GM11168 (cell line): ENCODE measurements around the gene URB2.
"Not testable (repeated sequence)": the region's sequence is repeated elsewhere in the genome, so short reads cannot be mapped to it uniquely, and the experiment has no call there.

Experiments
- in situ Hi-C: fragments of 300-500 bp; cut with MboI; formaldehyde crosslinking; loops from one replicate; pipeline ENCODE4 v1.12.0; 2022; ENCODE audit warnings: low sequenced_read_pairs; ENCODE audit not compliant: unreplicated experiment

Gene URB2

GRCh38 chr1:229625915-229626831 lies at the start of gene URB2, which contains the start of gene TAF5L:
Gene URB2 (plus strand): TSS chr1:229626247. CDS start chr1:229627634, 1,387 bp downstream.
Gene TAF5L (minus strand): TSS chr1:229626122. CDS start chr1:229614482, 11,640 bp downstream.
- in situ Hi-C loops = loop anchor here (10.0 kb wide), 1 partner anchor 61 kb away; no protein-coding TSS in a partner anchor

- in situ Hi-C loops = no loop called here
Observed at GRCh38 chr1:229578168-229579058, 47.6 kb upstream of the URB2 start.

DNA sequence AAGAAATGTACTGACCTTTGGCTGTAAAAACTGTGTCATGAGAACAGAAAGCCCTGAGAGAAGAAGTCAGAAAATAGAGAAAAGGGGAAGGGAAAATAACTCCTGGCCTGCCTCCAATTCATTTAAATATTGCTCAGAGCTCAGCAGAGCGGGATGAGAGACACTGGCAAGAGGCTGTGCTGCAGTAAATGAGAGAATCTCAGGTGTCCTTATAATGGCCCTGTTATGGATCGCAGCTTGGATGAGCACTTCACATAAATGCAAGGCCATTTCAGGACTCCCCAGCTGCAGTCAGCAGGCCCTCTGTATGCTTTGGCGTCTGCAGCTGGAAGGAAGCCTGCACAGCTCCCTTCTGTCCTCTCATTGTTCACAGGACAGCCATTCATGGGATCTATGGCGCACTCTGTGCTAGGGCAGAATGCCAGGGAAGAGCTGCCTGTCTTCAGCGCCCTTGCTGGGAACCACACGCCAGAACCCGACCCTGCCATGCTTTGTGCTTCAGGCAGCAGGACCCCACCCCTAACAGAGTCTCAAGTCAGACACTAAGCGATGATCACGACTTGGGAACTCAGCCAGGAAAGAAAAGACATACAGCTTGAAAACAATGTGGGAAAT lies 46.9 kb upstream of the URB2 start:
- in situ Hi-C loops = no loop called here

DNA sequence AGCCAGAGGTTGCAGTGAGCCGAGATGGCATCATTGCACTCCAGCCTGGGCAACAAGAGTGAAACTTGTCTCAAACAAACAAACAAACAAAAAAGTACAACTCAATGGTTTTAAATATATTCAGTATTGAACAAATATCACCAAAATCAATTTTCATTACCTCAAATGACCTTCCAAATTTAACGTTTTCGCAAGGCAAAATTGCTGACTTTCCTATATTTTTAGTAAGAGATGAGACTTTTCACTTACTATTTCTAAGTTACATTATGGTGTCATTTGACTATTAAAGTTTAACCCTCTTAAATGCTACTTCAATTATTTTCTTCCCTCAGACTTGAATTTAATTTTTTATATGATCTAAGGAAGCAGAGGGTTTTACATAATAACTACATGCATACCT lies 44.6 kb upstream of the URB2 start:
- in situ Hi-C loops = no loop called here

GRCh38 chr1:229582011-229582694 lies 43.9 kb upstream of the URB2 start:
- in situ Hi-C loops = no loop called here

DNA sequence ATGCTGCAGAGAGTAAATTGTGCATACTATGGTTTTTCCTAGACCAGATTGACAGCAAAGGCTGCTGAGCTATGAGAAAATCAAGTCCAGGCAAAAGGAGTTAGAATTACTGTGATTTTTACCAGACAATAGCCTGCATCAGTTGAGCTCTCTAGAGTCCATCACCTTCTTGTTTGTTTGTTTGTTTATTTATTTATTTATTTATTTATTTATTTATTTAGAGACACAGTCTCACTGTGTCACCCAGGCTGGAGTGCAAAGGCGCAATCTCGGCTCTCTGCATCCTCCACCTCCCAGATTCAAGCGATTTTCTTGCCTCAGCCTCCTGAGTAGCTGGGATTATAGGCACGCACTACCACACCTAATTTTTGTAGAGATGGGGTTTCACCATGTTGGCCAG lies 43.3 kb upstream of the URB2 start:
- in situ Hi-C loops = no loop called here

GRCh38 chr1:229585338-229585737 lies 40.7 kb upstream of the URB2 start:
- in situ Hi-C loops = no loop called here

DNA sequence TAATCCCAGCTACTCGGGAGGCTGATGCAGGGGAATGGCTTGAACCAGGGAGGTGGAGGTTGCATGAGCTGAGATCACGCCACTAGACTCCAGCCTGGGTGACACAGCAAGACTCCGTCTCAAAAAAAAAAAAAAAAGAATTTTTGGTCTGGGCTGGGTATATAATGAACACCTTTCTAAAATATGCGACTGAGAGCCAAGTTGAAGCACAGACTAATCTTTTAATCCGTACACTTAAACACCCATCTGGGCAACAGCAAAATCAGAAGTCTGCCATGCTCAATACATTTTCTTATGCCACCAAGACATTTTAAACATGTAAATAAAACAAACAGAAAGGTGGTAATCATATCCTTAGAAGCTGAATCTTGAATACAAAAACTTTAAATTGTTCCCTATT lies 35.9 kb upstream of the URB2 start:
- in situ Hi-C loops = no loop called here

DNA sequence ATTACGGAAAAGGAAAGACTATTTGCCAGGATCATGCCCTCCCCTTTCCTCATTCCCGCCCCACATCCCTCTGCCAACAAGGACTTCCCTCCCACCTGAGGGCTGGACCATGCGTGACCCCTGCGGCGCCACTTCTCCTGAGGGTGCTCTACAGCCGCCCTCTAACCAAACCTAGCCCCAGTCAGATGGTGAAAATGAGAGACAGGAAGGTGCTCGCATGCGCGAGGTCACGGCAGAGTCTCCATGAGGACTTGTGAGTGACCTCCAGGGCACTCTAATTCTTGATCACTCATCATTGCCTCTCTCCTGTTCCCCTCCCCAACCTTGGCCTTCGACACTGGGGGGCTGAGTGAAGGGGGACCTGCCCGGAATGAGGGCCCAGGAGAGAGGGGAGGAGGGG lies 32.2 kb upstream of the URB2 start:
- in situ Hi-C loops = no loop called here

DNA sequence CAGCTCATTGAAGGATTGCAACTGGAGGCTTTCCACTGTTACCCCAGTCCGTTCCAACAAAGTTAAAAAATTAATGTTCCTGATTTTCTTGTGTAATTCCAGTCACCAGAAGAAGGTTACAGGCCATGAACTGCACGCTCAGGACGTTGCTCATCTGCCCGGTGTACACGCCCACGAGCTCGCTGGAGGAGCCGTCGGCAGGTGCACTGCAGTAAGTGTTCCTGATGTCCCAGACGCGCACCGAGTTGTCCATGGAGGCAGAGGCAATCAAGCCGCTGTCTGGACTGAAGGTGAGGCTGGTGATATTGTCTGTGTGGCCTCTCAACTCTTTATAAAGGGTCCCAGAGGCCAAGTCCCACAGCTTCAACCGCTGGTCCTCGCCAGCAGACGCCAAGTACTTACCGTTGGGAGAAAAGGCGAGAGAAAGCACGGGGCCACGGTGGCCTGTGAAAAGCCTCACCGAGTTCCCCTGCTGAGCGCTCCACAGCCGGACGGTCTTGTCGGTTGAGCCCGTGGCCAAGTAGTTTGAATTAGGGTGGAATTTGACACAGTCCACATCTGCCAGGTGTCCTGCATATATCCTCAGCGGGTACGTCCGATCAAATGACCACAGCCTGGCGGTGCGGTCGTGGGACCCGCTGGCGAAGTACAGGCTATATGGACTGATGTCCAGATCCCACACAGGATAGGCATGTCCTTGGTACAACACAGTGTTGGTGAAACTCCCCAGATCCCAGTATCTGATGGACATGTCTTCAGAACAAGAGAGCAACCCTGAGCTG lies 31.6 kb upstream of the URB2 start:
- in situ Hi-C loops = no loop called here

- in situ Hi-C loops = not testable (repeated sequence)
Observed at GRCh38 chr1:229595876-229596275, 30.2 kb upstream of the URB2 start.

GRCh38 chr1:229596925-229597699 lies 28.9 kb upstream of the URB2 start:
- in situ Hi-C loops = no loop called here

- in situ Hi-C loops = no loop called here
Observed at GRCh38 chr1:229597877-229598276, 28.2 kb upstream of the URB2 start.

DNA sequence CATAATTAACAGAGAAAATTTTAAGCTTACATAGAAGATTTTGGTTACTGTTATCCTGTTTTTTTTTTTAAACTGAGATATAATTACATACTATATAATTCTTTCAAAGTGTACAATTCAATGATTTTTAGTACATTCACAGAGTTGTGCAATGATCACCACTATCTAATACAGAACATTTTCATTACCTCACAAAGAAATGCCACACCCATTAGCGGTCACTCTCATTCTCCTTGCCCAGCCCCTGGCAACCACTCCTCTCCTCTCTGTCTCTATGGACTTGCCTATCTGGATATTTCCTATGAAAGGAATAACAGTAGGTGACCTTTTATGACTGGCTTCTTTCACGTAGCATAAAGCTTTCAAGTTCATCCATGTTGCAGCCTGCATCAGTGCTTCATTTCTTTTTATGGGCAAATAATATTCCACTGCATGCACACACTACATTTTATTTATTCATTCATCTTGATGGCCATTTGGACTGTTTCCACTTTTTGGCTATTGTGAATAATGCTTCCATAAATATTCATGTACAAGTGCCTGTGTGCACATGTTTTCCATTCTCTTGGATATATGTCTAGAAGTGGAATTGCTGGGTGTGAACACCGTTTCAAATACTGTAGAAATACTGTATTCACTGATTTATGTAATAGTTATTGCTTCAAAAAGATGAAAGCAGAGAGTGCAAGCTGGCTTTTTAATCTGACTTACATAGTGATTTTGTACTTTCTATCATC lies 26.7 kb upstream of the URB2 start:
- in situ Hi-C loops = no loop called here

DNA sequence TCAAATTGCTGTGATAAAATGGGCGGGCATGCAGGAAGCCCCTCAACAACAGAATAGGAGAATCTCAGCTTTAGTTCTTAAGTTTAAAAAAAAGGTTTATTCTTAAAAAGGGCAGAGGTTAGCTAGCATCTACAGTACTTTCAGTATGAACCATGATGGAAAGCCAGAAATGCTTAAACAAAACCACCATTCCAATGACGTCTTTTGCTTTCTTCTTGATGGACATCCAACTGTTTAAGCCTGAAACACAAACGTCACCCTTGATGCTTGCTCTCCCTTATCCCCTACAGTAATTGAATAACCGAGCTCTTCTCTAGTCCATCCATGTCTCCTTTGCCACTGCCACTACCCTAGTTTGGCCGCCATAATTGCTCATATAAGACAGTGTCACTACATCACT lies 25.8 kb upstream of the URB2 start:
- in situ Hi-C loops = no loop called here

DNA sequence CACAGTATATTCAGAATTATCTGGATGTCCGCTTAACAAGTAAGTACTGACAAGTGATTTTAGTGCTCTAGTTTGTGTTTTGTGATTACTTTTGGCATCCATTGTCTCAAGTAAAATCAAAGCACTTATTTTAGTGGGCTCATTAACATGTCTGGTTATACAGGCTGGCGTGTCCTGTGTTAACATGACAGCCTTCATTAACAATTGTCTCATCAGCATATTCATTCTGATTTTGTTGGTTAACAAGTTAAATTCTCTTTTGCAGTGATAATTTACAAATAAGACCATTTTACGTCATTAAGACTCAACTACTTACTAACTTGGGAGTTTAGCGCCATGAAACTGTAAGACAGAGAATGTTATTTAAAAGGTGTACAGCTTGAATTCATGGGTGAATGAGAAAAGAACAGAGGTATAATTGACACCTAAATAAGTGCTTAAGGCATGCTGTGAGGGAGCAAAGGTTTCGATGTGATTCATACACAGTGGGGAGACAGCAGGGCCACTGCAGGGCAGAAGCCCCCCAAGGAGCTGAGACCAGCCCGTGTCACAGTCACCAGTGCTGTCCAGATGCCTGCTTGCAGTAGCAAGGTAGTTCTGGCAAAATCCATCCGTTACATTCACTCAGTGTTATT lies 22.6 kb upstream of the URB2 start:
- in situ Hi-C loops = no loop called here

DNA sequence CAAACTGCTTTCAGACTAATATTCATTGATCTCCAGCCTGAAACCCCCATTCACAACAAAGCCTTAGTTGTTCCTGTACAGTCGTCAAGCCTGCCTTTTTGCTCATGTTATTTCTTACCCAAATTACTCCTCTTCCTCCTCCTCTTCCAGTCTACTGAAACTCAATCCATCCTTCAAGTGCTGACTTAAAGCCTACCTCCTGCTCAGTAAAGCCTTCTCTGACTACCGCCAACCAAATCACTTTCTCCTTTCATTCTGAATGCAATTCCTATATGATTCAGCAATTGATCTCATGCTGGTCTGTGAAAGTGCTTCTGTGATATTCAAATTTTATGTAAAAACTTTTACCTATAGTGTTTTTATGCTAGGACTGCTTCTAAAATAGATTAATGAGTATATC lies 18.7 kb upstream of the URB2 start:
- in situ Hi-C loops = no loop called here
